ENCODE data around the gene ARVCF.

ARVCF gene

GRCh38 chr22:20025401-20026203, 9.0 kb upstream of the ARVCF start:
- no peak for TF ChIP-seq REST (IDR thresholded peaks at IDR 0.05; ENCODE audit: insufficient replicate concordance, low read depth)
- TF ChIP-seq CTCF (IDR thresholded peaks at IDR 0.05; ENCODE audit: insufficient read depth, low read length), result no peak
- TF ChIP-seq POLR2AphosphoS5 (IDR thresholded peaks at IDR 0.05; ENCODE audit: low read depth), result no peak
- TF ChIP-seq SPI1 (IDR thresholded peaks at IDR 0.05; ENCODE audit: borderline replicate concordance, low read depth), result no peak
- no peak for TF ChIP-seq GABPA (IDR thresholded peaks at IDR 0.05; ENCODE audit: low read depth)
- H3K27me3 ChIP-seq (ENCODE audit: insufficient read depth, poor library complexity, severe bottlenecking), result no peaks in the 10 kb centered on the region
- no peak for DNase-seq (ENCODE audit: low read depth in 1 of 2, low spot score in 1 of 2)
- H3K4me3 ChIP-seq (replicated peaks; ENCODE audit: insufficient read depth, low read length), result no peak overlapping the region
- no peak overlapping the region for H3K27ac ChIP-seq (replicated peaks)

GRCh38 chr22:20024650-20025397, 8.2 kb upstream of the ARVCF start:
- H3K27ac ChIP-seq (replicated peaks), result no peak overlapping the region
- H3K4me3 ChIP-seq (replicated peaks; ENCODE audit: insufficient read depth, low read length), result no peak overlapping the region
- DNase-seq (ENCODE audit: low read depth in 1 of 2, low spot score in 1 of 2), result no peak
- TF ChIP-seq CTCF (IDR thresholded peaks at IDR 0.05; ENCODE audit: insufficient read depth, low read length) (no peak), POLR2AphosphoS5 (IDR thresholded peaks at IDR 0.05; ENCODE audit: low read depth) (no peak), REST (IDR thresholded peaks at IDR 0.05; ENCODE audit: insufficient replicate concordance, low read depth) (no peak), GABPA (IDR thresholded peaks at IDR 0.05; ENCODE audit: low read depth) (no peak), SPI1 (IDR thresholded peaks at IDR 0.05; ENCODE audit: borderline replicate concordance, low read depth) (no peak)
- no peaks in the 10 kb centered on the region for H3K27me3 ChIP-seq (ENCODE audit: insufficient read depth, poor library complexity, severe bottlenecking)

GRCh38 chr22:20024225-20024624, 7.6 kb upstream of the ARVCF start:
- no peak for DNase-seq (ENCODE audit: low read depth in 1 of 2, low spot score in 1 of 2)
- Histone ChIP-seq H3K27me3 (ENCODE audit: insufficient read depth, poor library complexity, severe bottlenecking) (no peaks in the 10 kb centered on the region), H3K4me3 (replicated peaks; ENCODE audit: insufficient read depth, low read length) (no peak overlapping the region), H3K27ac (replicated peaks) (no peak overlapping the region)
- TF ChIP-seq GABPA (IDR thresholded peaks at IDR 0.05; ENCODE audit: low read depth) (no peak), CTCF (IDR thresholded peaks at IDR 0.05; ENCODE audit: insufficient read depth, low read length) (no peak), REST (IDR thresholded peaks at IDR 0.05; ENCODE audit: insufficient replicate concordance, low read depth) (no peak), POLR2AphosphoS5 (IDR thresholded peaks at IDR 0.05; ENCODE audit: low read depth) (no peak), SPI1 (IDR thresholded peaks at IDR 0.05; ENCODE audit: borderline replicate concordance, low read depth) (no peak)

Measured in HL-60 (cell line).